Measurements from ENCODE around the gene UBE2J2. TPM values are rescaled to one million over a fixed set of nuclear protein-coding genes. Genes with fewer than 3 reads are reported as not detected.
A peak's percentile ranks its signal among the peaks of the same experiment; 100 is the strongest.

The UBE2J2 gene
- total RNA-seq, 1 donor from 2014 or later: 56.7 TPM

DNA sequence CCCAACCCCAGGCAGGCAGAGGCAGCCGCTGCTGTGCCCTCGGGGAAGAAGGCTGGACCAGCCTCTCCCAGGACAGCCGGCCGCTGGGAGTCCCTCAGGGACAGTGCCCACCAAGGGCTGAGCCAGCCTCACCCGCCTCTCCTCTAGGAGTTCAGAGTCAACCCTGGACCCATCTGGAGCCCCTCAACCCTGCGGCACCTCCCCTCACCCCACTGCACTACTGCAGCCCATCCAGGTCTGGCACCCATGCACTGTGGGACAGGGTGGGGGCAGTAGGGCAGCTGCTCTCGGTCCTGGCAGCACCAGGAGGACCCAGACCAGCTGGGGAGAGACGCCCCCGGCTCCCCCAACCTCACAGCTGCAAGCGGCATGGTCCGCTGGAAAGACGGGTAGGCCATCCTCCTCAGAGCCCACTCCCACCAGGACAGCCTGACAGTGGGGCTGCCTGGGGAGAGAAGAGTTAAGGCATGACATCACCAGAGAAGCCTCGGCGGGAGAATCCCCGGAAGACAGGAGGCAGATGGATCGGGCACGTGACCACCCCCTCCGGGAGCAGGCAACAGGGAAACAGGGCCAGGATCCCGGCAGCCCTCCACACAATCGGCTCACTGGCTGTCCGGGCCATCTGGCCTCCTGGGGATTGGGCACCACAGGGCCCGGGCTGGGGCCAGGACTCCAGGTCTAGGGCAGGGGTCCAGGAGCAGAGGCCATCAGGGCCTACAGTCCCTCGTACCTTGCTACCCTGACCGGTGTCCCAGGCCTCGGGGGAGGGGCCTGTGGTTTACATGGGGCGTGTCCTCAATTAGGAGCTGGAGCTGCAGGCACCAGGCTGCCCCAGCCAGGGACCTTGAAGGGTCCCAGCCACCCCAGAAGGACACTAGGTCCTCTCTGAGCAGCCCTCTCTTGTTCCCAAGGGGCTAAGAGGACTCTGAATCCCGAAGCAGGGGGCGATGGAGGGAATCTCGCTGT, 31.0 kb upstream of the UBE2J2 start:
- TF ChIP-seq POLR2AphosphoS5 (IDR thresholded peaks at IDR 0.05; ENCODE audit: insufficient read depth in 1 of 2, low read depth in 1 of 2) (peak; percentile 86 to 87), POLR2A (IDR thresholded peaks at IDR 0.05) (no peak)
- intact Hi-C loops (cut with DNase I): loop anchor here (5.0 kb wide), 1 partner anchor 43 kb away; the partner anchor contains the start of gene DVL1
- H3K4me3 ChIP-seq: peak overlapping the region; percentile 95 to 97
- no peaks in the 10 kb centered on the region for H3K9me3 ChIP-seq
- H3K27me3 ChIP-seq: no peaks in the 10 kb centered on the region
- no peak for DNase-seq (ENCODE audit: extremely low spot score in 2 of 2)
- H3K4me1 ChIP-seq: peaks cover 68% of the 10 kb centered on the region
- H3K36me3 ChIP-seq: no peaks in the 10 kb centered on the region
- peak overlapping the region; percentile 91 for H3K27ac ChIP-seq

DNA sequence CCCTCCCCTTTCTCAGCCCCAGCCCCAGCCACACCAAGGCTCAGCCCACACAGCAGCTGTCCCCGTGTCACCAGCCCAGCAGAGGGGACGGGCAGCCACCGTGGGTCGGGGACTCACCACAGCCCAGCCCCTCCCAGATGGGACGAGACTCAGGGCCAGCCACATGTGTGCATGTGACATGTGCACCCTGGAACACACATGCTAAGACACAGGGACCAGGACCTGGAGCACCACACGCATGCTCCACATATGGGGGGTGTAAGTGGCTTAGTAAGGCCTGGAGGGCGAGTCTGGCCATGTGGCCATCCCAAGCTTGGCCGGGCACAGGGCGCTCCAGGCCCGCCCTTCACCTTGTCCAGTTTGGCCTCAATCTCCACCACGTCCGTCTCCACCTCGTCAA, 30.1 kb upstream of the UBE2J2 start:
- Histone ChIP-seq H3K4me3 (peak overlapping the region; percentile 95 to 97), H3K27ac (peak overlapping the region; percentile 91), H3K27me3 (no peaks in the 10 kb centered on the region), H3K9me3 (no peaks in the 10 kb centered on the region), H3K36me3 (no peaks in the 10 kb centered on the region), H3K4me1 (peaks cover 59% of the 10 kb centered on the region)
- DNase-seq (ENCODE audit: extremely low spot score in 2 of 2): no peak
- TF ChIP-seq POLR2A (IDR thresholded peaks at IDR 0.05) (no peak), POLR2AphosphoS5 (IDR thresholded peaks at IDR 0.05; ENCODE audit: insufficient read depth in 1 of 2, low read depth in 1 of 2) (no peak)
- TF ChIP-seq, protein P1, sequence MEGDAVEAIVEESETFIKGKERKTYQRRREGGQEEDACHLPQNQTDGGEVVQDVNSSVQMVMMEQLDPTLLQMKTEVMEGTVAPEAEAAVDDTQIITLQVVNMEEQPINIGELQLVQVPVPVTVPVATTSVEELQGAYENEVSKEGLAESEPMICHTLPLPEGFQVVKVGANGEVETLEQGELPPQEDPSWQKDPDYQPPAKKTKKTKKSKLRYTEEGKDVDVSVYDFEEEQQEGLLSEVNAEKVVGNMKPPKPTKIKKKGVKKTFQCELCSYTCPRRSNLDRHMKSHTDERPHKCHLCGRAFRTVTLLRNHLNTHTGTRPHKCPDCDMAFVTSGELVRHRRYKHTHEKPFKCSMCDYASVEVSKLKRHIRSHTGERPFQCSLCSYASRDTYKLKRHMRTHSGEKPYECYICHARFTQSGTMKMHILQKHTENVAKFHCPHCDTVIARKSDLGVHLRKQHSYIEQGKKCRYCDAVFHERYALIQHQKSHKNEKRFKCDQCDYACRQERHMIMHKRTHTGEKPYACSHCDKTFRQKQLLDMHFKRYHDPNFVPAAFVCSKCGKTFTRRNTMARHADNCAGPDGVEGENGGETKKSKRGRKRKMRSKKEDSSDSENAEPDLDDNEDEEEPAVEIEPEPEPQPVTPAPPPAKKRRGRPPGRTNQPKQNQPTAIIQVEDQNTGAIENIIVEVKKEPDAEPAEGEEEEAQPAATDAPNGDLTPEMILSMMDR (IDR thresholded peaks at IDR 0.05): no peak
- intact Hi-C loops (cut with DNase I): no loop called here

DNA sequence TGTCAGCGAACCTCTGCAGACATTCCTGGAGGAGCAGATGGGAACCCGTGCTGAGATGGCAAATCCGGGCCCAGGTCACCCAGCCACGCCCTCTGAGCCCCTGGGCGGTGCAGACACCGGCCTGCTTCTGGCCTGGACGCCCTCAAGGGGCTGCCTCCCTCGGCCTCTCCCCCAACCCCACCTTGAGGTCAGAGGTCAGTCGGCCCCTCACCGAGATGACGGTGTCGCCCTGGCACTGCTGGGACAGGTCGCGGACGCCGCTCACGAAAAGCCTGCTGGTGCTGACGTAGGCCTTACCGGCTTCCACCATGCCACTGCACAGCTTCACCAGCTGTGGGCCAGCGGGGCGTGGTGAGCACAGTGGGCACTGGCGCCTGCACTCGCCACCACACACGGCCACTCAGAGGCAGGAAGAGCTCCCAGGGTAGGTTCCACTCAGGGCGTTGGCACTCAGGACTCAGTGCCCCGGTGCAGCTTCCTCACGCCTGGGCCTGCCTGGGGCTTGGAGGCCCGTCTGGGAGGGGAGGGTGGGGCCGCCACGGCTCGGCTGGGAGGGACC, 29.4 kb upstream of the UBE2J2 start:
- no peaks in the 10 kb centered on the region for H3K36me3 ChIP-seq
- H3K27ac ChIP-seq: peak overlapping the region; percentile 91
- H3K27me3 ChIP-seq: no peaks in the 10 kb centered on the region
- intact Hi-C loops (cut with DNase I): no loop called here
- no peaks in the 10 kb centered on the region for H3K9me3 ChIP-seq
- DNase-seq (ENCODE audit: extremely low spot score in 2 of 2): no peak
- H3K4me3 ChIP-seq: peak overlapping the region in 1 of 2 donors; percentile 95
- H3K4me1 ChIP-seq: peaks cover 57% of the 10 kb centered on the region
- TF ChIP-seq POLR2A (IDR thresholded peaks at IDR 0.05) (no peak), POLR2AphosphoS5 (IDR thresholded peaks at IDR 0.05; ENCODE audit: insufficient read depth in 1 of 2, low read depth in 1 of 2) (peak in 1 of 2 donors; percentile 28)
- TF ChIP-seq, protein P1 (IDR thresholded peaks at IDR 0.05): no peak

DNA sequence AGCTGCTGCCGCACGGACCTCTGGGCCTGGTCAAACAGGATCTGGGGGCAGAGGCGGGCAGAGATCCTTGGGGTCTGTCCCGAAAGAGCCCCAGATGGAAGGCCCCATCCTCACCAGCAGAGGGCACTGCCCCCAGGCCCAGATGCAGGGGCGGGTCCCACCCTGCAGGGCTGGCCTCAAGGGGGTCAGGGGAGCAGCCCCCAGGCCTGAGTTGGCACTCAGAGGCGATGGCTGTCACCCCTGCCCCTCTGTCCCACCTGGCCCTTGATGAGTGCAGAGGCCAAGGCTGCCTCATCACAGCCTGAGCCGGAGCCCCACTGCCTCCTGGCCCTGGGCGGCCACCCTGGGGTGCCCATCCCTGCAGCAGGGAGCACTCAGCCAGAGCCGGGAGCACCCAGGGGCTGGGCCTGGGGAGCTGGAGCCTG, 28.4 kb upstream of the UBE2J2 start:
- no peaks in the 10 kb centered on the region for H3K36me3 ChIP-seq
- DNase-seq (ENCODE audit: extremely low spot score in 2 of 2): no peak
- intact Hi-C loops (cut with DNase I): no loop called here
- peaks cover 54% of the 10 kb centered on the region for H3K4me1 ChIP-seq
- no peak for TF ChIP-seq POLR2AphosphoS5 (IDR thresholded peaks at IDR 0.05; ENCODE audit: insufficient read depth in 1 of 2, low read depth in 1 of 2)
- TF ChIP-seq, protein P1 (IDR thresholded peaks at IDR 0.05): peak in 1 of 3 experiments; percentile 8
- no peak for TF ChIP-seq POLR2A (IDR thresholded peaks at IDR 0.05)
- no peak overlapping the region for H3K4me3 ChIP-seq
- no peaks in the 10 kb centered on the region for H3K27me3 ChIP-seq
- H3K9me3 ChIP-seq: no peaks in the 10 kb centered on the region
- no peak overlapping the region for H3K27ac ChIP-seq

DNA sequence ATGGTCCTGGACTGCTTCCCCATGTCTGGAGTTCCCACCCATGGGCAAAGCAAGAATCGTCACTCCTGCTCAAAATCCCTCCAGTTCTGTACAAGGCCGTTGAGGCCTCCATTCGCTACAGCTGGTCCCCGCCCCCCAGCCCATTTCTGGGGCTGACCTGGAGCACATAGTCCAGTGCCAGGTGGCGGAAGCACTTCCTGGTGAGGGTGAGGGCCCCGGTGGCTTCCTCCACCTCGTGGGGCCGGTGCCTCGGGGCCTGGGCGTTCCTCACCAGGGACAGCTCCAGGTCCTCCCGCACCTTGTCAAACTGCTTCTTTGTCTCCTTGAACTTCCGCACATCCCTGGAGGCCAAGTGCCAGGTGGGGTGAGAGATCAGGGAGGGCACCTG, 26.7 kb upstream of the UBE2J2 start:
- no peak for TF ChIP-seq POLR2AphosphoS5 (IDR thresholded peaks at IDR 0.05; ENCODE audit: insufficient read depth in 1 of 2, low read depth in 1 of 2)
- TF ChIP-seq, protein P1 (IDR thresholded peaks at IDR 0.05): no peak
- TF ChIP-seq POLR2A (IDR thresholded peaks at IDR 0.05): no peak
- Histone ChIP-seq H3K9me3 (no peaks in the 10 kb centered on the region), H3K4me3 (no peak overlapping the region), H3K27ac (no peak overlapping the region), H3K4me1 (peaks cover 38% of the 10 kb centered on the region), H3K36me3 (peaks cover 0 to 9% of the 10 kb centered on the region in 2 donors), H3K27me3 (no peaks in the 10 kb centered on the region)
- intact Hi-C loops (cut with DNase I): no loop called here
- no peak for DNase-seq (ENCODE audit: extremely low spot score in 2 of 2)
